SIG-M5 treated with dmso at 0.1 percent for 504 hours (cell line): ENCODE data around the gene SNF8.
"Not testable (repeated sequence)": the region's sequence is repeated elsewhere in the genome, so short reads cannot be mapped to it uniquely, and the experiment has no call there.

Source experiments
- DNase-seq: peaks from one replicate; lab custom pipeline; 2025; ENCODE audit not compliant: unreplicated experiment; lab: John Stamatoyannopoulos, UW

The SNF8 gene, protein sequence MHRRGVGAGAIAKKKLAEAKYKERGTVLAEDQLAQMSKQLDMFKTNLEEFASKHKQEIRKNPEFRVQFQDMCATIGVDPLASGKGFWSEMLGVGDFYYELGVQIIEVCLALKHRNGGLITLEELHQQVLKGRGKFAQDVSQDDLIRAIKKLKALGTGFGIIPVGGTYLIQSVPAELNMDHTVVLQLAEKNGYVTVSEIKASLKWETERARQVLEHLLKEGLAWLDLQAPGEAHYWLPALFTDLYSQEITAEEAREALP

DNA sequence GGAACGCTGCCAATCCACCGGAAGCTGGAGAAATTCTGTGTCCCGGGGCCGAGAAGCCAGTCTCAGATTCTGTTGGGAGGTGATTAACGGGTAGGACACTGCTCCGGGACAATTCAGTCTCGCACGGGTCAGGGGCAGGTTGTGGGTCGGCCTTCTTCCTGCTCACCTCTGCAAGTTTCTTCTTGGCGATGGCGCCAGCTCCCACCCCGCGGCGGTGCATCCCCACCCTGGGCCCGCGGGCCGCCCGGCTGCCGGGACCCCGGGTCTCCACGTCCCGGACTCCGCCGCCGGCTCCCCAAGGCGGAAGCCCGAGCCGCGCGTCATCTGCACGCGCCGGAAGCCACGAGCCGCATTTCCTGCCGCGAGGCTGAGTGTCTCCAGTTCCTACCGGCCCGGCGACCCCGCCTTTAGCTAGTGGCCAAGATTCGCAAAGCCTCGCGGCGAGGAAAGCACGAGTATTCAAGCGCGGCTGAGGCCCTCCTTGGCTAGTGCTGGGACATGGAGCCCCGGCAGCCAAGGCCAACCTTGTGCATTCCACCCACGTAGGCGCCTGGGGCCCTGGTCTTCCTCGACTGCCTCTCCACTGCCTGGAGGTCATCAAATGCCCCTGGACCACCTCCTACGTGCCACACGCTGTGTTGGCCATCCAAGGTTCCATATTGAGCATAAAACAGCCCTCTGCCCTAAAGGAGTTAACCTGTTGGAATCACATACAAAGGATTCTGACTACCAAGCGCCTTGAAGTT, at the start of gene SNF8:
Gene SNF8 (minus strand): TSS at position 328 of the 746 bp plus-strand sequence. CDS start 108 bp downstream, at position 220.
- DNase-seq, result peak; percentile 90

DNA sequence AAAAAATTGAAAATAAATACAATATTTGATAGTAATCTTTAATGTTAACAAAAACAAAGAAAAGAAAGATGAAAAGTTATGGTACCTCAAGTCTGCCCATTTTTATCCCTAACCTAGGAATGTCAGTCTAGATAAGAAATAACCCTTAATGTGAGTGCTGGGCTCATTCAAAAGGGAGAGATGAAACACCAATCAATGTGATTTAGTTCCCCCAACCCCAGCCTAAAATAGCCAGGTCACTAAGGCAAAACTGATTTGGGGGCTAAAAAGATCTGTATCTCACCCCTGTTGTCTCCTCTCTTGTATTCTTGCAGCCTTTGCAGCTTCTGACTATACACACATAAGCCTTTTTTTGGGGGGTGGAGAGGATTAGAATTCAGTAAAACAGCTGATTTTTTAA, 49.3 kb upstream of the SNF8 start:
- DNase-seq, result no peak

DNA sequence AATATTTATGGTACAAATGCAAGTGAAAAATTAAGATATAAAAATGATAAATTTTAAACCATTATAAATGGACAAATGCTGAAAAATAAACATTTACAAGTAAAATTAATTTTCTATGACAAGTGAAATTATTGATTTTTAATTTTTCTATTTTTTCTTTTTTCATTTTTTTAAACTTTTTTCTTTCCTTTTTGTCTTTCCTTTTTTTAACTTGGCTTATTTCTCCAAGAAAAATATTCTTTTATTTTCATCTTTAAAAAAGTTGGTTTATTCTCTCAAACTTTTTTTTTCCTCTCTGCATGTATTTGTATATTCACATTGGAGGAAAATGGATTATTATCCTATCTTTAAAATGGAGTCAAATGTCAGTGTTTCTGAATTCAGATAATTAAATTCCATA, 48.7 kb upstream of the SNF8 start:
- DNase-seq, result no peak

DNA sequence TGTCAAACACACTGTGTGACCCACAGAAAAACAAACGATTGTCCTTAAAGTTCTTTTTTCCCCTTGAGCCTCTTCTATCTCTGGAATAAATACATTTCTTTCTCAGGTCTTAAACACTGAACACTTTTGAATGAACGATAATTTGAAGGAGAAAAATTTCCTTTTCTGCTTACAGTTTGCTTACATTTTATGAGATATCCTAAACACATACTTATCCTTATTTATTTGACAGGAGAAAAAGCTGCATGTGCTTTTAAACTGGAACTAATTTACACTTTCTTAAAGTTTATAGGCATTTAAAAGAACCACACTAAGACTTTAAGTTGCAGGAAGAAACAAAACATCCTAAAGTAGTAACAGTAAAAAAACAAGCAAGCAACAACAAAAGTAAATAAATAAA, 47.8 kb upstream of the SNF8 start:
- DNase-seq, result no peak

DNA sequence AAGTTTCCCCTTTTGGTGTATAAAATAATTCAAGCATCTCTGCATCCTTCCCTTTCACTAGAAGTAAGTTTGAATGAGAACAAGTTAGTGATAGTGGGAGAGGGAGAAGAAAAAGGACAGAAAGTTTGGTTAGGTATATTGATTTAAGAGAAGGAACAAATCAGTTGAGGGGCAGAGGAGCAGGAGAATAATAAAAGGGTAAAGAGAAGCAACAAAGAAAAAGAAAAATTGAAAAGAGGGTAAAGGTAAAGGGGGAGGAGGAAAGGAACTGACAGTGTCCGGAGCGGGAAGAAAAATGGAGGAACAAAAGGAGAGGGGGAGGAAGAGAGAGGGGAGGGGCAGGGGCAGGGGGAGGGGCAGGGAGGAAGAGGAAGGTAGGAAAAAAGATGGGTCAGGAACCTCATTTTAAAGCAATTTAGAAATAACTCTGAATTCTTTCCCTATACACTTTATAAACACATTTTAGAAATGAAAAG, 46.3 kb upstream of the SNF8 start:
- no peak for DNase-seq

DNA sequence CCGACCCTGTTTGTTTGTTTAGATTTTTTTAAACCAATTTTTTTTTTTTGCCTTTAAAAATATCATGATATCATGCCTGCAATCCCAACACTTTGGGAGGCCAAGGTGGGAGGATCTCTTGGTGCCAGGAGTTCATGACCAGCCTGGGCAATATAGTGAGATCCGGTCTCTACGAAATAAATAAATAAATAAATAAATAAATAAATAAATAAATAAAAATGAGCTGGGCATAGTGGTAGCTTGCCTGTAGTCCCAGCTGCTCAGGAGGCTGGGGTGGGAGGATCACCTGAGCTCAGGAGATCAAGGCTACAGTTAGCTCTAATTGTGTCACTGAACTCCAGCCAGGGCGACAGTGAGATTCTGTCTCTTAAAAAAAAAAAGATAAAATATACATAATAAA, 44.5 kb upstream of the SNF8 start:
- DNase-seq, result no peak

DNA sequence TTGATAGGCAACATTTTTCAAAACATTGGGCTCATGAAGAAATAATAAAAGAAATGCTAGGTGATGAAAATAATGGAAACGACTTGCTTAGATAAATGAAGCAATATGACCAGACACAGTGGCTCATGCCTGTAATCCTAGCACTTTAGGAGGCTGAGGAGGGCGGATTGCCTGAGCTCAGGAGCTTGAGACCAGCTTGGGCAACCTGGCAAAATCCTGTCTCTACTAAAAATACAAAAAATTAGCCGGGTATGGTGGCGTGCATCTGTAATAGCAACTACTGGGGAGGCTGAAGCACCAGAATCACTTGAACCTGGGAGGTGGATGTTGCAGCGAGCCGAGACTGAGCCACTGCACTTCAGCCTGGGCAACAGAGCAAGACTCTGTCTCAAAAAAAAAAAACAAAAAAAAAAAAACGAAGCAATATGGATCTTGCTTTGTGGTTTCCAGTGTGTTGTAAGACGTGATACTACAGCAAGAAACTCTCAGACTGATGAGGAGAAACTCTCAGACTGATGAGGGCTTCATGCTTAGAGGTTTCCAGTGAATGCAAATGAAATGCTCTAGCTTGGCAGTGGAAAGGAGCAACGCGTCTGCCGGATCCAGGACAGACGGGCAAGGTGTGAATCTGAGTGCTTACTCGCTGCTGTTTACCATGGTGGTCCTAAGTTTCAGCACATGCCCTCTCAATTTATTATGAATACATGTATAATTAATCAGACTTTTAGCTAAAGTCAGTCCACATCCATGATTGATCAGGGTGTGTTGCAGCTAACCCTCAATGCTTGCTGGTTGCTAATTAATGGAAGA, 41.0 kb upstream of the SNF8 start:
- DNase-seq, result no peak

DNA sequence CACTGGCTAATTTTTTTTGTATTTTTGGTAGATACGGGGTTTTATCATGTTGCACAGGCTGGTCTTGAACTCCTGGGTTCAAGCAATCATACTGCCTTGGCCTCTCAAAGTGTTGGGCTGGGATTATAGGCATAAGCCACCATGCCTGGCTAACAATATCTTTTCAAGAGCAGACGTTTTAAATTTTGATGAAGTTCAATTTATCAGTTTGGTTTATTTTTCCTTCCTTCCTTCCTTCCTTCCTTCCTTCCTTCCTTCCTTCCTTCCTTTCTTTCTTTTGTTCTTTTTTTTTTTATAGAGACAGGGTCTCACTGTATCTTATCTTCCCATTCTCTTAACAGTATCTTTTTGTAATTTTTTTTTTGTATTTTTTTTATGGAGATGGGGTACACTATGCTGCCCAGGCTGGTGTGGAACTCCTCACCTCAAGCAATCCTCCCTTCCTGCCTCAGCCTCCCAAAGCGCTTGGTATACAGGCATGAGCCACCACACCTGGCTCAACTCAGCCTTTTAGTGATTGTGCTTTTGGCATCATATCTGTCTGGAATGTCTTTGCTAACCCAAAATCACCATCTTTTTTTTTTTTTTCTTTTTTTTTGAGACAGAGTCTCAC, 37.4 kb upstream of the SNF8 start:
- DNase-seq, result no peak

DNA sequence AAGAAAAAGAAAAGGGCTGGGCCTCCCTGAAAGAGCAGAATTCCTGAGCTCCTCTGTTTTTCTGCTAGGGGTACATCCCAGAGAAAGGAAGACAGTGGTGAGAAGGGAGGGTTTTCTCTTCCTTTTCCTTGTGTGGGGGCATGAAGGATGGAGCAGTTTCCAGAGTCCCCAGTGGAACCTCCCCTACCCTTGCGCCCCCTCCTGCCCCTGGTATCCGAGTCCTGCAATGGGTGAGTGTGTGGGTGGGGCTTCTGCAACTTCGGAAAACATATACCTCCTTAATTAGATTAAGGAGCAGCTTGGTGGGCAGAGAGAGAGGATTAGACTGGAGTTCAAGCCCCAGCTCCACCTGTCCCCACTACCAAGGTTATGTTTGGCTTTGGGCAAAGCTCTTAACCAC, 29.2 kb upstream of the SNF8 start:
- no peak for DNase-seq

DNA sequence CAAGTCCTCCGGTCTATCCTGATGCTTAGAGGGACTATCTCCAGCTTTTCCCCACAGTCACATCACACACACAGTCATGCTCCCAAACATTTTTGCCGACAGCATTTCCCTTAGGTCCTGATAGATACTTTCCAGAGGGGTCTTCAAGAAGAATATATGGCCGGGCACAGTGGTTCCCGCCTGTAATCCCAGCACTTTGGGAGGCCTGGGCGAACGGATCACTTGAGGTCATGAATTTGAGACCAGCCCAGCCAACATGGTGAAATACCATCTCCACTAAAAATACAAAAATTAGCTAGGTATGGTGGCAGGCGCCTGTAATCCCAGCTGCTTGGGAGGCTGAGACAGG, 28.1 kb upstream of the SNF8 start:
- no peak for DNase-seq

DNA sequence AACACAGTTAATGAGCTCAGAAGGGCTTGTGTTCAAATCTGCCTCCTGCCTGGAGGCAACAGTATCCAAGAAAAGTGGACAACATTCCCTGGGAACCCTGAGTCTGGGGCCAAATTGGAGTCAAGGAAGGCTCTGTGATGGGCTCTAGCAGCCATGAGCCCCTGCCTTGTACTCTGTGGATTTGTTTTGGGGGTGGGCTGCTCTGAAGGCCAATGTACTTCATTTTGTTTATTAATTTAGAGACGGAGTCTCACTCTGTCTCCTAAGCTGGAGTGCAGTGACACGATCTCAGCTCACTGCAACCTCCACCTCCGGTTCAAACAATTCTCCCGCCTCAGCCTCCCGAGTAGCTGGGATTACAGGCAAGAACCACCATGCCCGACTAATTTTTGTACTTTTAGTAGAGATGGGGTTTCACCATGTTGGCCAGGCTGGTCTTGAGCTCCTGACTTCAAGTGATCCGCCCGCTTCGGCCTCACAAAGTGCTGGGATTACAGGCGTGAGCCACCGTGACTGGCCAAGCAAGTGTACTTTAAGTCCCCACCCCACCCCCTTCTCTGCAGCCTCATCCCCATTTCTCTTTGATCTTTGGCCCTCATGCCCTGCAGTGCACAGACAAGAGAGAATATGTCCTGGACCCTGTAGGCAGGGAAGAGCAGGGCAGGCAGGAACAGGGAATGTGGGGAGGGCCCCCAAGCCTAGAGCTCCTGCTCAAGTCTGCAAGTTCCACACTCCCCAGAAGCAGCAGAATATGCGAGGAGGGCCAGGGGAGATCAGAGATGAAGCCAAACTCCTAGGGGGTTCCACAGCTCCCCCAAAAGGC, 26.4 kb upstream of the SNF8 start:
- no peak for DNase-seq

DNA sequence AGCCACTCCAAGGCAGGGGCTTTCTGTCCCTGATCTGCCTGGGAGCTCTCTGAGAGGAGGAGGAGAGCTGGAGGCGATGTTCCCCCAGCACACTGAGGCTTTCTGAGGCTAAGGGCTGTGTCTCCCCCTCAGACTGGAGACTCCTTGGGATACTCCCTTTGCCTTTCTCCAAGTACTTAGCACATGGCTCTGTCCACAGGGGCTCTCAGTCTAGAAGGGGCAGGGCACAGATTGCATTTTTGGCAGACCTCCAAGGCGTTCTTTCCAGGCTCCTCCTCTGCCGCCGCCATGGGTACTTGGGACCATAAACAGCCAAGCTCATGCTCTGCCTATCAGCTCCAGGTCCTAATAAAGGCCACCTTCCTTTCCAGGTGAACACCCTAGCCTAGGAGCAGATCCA, 25.6 kb upstream of the SNF8 start:
- DNase-seq, result no peak

DNA sequence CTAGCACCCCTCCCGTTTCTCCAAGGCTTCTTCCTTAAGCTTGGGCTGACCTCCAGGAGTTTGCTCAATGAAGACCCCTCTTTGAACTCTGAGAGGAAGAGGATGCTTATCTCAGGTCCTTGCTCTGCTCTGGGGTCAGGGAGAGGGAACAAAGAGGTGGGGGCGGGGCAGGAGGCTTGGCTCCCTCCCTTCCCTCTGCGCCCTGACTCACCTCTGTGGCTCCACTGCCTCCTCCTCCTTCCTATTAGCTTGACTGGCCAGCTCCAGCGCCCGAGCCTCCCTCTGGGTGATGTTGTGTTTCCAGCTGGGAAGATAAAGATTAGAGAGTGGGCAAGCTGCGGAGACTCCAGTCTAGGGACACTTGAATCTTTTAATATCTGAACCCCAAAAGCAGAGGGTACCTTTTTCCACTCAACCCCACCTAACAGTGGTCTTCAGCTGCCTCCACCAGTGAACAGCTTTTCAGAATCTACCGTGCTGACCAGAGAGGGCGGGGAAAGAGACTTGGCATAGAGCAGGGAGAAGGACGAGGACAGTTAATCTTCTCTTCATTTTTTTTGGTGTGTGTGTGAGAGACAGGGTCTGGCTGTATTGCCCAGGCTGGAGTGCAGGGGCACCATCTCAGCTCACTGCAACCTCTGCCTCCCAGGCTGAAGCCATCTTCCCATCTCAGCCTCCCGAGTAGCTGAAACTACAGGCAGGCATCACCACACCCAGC, 17.0 kb upstream of the SNF8 start:
- no peak for DNase-seq

DNA sequence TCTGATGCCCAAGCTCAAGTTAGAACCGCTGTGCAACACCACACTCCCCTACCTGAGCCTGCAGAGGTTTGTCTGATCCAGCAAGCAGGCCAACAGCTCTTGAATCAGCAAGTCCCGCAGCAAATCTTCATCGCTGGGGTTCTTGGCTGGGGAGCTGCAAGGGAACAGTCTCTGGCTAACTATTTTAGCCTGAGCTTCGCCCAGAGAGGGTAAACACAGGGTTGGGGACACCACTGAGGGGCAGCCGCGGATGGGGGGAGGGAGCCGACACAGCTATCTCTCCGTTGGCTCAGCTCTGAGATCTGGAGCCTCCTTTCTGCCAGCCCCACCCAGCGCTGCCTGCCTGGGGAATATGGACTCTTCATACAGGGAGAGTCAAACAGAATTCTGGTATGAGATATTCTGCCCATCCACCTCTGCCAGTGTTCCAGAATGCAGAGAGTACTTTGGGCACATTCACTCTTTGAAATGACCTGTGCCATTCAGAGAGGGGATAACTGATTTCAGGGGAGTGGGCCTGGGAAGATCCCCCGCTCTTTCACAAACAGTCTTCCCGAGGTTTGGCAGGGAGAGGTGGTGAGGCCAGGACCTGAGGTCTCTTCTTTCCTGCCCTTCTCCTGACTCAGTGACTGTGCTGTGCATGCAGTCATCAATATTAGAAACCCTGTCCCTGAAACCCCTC, 16.3 kb upstream of the SNF8 start:
- no peak for DNase-seq

DNA sequence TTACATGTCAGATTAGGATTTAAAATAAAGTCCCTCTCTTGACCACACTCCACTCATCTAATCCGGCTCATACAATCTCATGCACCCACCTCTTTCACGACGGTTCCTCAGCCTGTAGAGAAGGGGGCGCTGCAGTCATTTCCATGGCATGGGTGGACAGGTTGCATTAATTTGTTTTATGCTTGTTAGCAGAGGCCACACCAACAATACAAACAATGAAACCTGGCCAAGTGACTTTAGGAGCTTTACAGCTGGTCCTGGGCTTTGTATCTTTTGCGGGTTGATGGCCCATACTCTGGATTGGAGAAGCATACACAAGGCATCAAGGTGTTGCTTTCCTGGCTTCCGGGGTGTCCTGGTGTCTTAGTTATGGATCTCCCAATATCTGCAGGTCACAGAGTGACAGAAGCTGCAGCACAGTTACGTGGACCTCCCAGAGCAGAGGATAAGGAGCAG, 9.7 kb upstream of the SNF8 start:
- peak; percentile 60 for DNase-seq

DNA sequence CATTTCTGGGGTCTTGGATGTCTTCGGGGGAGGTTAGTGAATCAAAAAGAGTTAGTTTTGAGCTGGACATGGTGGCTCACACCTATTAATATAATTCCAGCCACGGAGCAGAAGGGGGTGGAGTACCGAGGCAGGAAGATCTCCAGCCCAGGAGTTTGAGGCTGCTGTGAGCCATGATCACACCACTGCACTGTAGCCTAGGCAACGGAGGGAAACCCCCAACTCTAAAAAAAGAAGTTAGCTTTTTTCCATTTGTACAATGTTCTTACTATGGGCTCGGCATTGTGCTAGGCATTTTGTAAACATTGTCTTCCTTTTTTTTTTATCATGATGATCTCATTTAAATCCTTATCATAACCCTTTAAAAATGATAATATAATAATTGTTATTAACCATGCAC, 8.3 kb upstream of the SNF8 start:
- no peak for DNase-seq

DNA sequence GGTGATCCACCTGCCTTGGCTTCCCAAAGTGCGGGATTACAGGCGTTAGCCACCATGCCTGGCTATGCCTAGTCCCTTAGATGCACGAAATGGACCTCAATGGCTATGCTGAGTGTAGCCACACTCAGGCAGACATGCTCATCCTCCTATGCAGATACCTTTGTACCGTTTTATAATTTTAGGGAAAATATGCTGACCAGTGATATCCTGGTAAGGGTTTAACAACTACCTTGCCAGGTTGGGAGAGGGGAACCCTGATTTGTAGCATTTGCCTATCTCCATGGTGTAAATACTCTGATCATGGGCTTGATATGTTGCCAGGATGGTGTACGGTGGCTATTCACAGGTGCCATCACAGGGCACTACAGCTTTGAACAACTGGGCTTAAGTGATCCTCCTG, 6.9 kb upstream of the SNF8 start:
- no peak for DNase-seq

DNA sequence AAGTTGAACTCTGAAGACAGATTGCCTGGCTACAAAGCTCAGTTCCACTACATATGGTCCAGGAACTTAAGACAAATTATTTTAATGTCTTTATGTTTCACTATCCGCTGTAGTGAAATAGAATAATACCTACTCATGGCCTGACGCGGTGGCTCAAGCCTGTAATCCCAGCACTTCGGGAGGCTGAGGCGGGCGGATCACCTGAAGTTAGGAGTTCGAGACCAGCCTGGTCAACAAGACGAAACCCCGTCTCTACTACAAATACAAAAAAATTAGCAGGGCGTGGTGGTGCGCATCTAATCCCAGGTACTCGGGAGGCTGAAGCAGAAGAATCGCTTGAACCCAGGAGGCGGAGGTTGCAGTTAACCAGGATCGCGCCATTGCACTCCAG, 614 bp upstream of the SNF8 start:
- DNase-seq, result not testable (repeated sequence)

DNA sequence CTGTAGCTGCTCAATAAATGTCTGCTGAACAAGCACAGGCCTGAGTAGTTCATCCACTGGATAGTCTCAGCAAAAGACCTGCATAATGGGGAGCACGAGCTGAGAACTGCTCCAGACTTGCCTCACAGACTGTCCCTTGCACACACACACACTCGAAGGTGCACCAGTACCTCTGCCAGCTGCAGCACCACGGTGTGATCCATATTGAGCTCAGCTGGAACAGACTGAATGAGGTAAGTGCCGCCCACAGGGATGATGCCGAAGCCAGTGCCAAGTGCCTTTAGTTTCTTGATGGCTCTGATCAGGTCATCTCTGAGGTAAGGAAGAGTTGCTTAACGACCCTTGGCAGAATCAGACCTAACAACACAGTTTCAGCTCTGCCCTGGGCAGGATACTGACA, 11.6 kb downstream of the SNF8 start:
- DNase-seq, result no peak
